K562 (cell line): ENCODE measurements around the gene DENND4C. TPM values are rescaled to one million over a fixed set of nuclear protein-coding genes. Genes with fewer than 3 reads are reported as not detected.
A peak's percentile ranks its signal among the peaks of the same experiment; 100 is the strongest.

ENCODE experiments used
- ATAC-seq: fragments of 200-7000 bp; cut with Tn5 transposase; 3 replicates; pipeline ENCODE4 v1.9.1; 2020; ENCODE audit warnings: moderate library complexity
- BruUV-seq: library from RNA; stranded (reverse); fragments of 400-500 nt; replicated peaks from 2 replicates; lab custom pipeline; 2021; lab: Mats Ljungman, UMichigan
- CTCF ChIA-PET: fragments of 300-600 bp; formaldehyde crosslinking; extraction: SDS; loops from one replicate; lab custom pipeline; 2021; ENCODE audit warnings: low intra/inter-chr PET ratio; lab: Yijun Ruan, JAX
- POLR2A ChIA-PET: fragments of 300-600, 350-650 bp; sonication (Branson Sonifier 250); formaldehyde crosslinking; extraction: SDS; loops from one replicate; lab custom pipeline; 2021; ENCODE audit warnings: antibody characterized with exemption, inconsistent platforms; lab: Yijun Ruan, JAX
- DNase-seq, 4 experiments: peaks; one replicate each; pipeline versions ENCODE4 v3.0.0 to v3.0.0-alpha.2; 2011 to 2018; ENCODE audit warnings: low spot score in 3 of 4, mixed read lengths in 3 of 4; ENCODE audit errors: extremely low read depth in 1 of 4
- FAIRE-seq: peaks from 2 replicates; lab custom pipeline; 2011; peaks lifted over from hg19 to GRCh38; lab: Jason Lieb, UNC
- H2AFZ ChIP-seq: 2 replicates; pipeline ENCODE4 v1.6.0; 2011; ENCODE audit warnings: low read depth, low read length, control low read depth, inconsistent platforms
- H3K27ac ChIP-seq: fragments of 200-600 bp; 3 replicates; pipeline ENCODE4 v1.8.0; 2011; ENCODE audit warnings: low read depth, mild to moderate bottlenecking, control low read depth, inconsistent platforms, low read length, moderate library complexity, mixed read lengths; ENCODE audit errors: extremely low read depth
- H3K27me3 ChIP-seq, 2 experiments: fragments of 300-600 bp in 1 of 2; 2 replicates in 1 of 2; 3 replicates in 1 of 2; pipeline versions ENCODE4 v1.6.0 to v1.8.0; 2011; ENCODE audit warnings: inconsistent platforms in 2 of 2, low read length in 2 of 2, mild to moderate bottlenecking in 1 of 2, mixed read lengths in 1 of 2, moderate library complexity in 1 of 2; ENCODE audit not compliant: control insufficient read depth in 2 of 2, insufficient read depth in 2 of 2
- H3K36me3 ChIP-seq: fragments of 300-600 bp; 3 replicates; pipeline ENCODE4 v1.8.0; 2011; ENCODE audit warnings: mild to moderate bottlenecking, low read length, inconsistent platforms; ENCODE audit not compliant: control insufficient read depth, insufficient read depth
- H3K4me1 ChIP-seq, 2 experiments: fragments of 200-600 bp in 1 of 2; replicated peaks in 1 of 2; 2 replicates in 1 of 2; 3 replicates in 1 of 2; pipeline versions ENCODE4 v1.5.1 to v1.8.0; 2011; ENCODE audit warnings: inconsistent platforms in 2 of 2, low read length in 2 of 2, mild to moderate bottlenecking in 1 of 2, mixed read lengths in 1 of 2, moderate library complexity in 1 of 2; ENCODE audit not compliant: control insufficient read depth in 2 of 2, insufficient read depth in 2 of 2
- H3K4me2 ChIP-seq: 2 replicates; pipeline ENCODE4 v1.6.1; 2011; ENCODE audit warnings: low read length, control low read depth, inconsistent platforms, mixed read lengths; ENCODE audit not compliant: insufficient read depth
- H3K4me3 ChIP-seq: fragments of 200-600 bp; sonication (generic), shearing (Covaris generic); 2 replicates; pipeline ENCODE4 v1.5.1; 2016; ENCODE audit warnings: control low read depth, inconsistent platforms
- H3K79me2 ChIP-seq: fragments of 200-600 bp; 3 replicates; pipeline ENCODE4 v1.8.0; 2011; ENCODE audit warnings: low read length, inconsistent platforms; ENCODE audit not compliant: control insufficient read depth, insufficient read depth
- H3K9ac ChIP-seq, 2 experiments: 2 replicates each; pipeline versions ENCODE4 v1.6.0 to v1.6.1; 2011; ENCODE audit warnings: low read depth in 2 of 2, low read length in 2 of 2, control low read depth in 1 of 2, inconsistent platforms in 1 of 2, mild to moderate bottlenecking in 1 of 2, mixed read lengths in 1 of 2; ENCODE audit not compliant: insufficient read depth in 1 of 2
- H3K9me1 ChIP-seq: one replicate; pipeline ENCODE4 v1.6.0; 2011; ENCODE audit warnings: inconsistent platforms, mild to moderate bottlenecking, low read length, moderate library complexity; ENCODE audit not compliant: control insufficient read depth, insufficient read depth
- H3K9me3 ChIP-seq: replicated peaks from 2 replicates; pipeline ENCODE4 v1.5.1; 2011; ENCODE audit warnings: low read depth, low read length, inconsistent platforms; ENCODE audit not compliant: control insufficient read depth, insufficient read depth
- H4K20me1 ChIP-seq: replicated peaks from 2 replicates; pipeline ENCODE4 v1.6.1; 2011; ENCODE audit warnings: low read length, inconsistent platforms, mixed read lengths; ENCODE audit not compliant: control insufficient read depth, insufficient read depth
- ARID1B ChIP-seq: fragments of 450-650 bp; IDR thresholded peaks from 2 replicates; pipeline ENCODE4 v1.6.1; 2016; ENCODE audit warnings: antibody characterized with exemption, mild to moderate bottlenecking, inconsistent platforms
- BRF1 ChIP-seq: IDR thresholded peaks from 3 replicates; pipeline ENCODE4 v1.6.1; 2011; ENCODE audit warnings: borderline replicate concordance, mild to moderate bottlenecking; ENCODE audit not compliant: insufficient read length; ENCODE audit errors: extremely low read depth
- ELF2 ChIP-seq: fragments of 250-450 bp; sonication (Bioruptor Pico); IDR thresholded peaks from 2 replicates; pipeline ENCODE4 v1.5.0; 2021; ENCODE audit warnings: mild to moderate bottlenecking
- ETV5 ChIP-seq: sonication (generic); formaldehyde crosslinking; IDR thresholded peaks from 2 replicates; pipeline ENCODE4 v1.4.0; 2020; ENCODE audit warnings: low read depth, mild to moderate bottlenecking, missing genetic modification reagents
- SAP30 ChIP-seq: fragments of 200-600 bp; sonication (generic); IDR thresholded peaks from 2 replicates; pipeline ENCODE4 v1.6.1; 2012; ENCODE audit warnings: borderline replicate concordance, low read depth, mild to moderate bottlenecking, moderate library complexity, low read length, control low read depth, inconsistent platforms; ENCODE audit not compliant: insufficient read depth, poor library complexity, severe bottlenecking
- SRF ChIP-seq, 2 experiments: fragments of 250-450, 450-650 bp in 1 of 2; sonication (Bioruptor Pico) in 1 of 2; sonication (generic) in 1 of 2; formaldehyde crosslinking; IDR thresholded peaks; 2 replicates each; pipeline versions ENCODE4 v1.5.0 to v1.5.1; 2020 to 2022; ENCODE audit warnings: mild to moderate bottlenecking in 1 of 2, missing genetic modification reagents in 1 of 2
- XRCC4 ChIP-seq: IDR thresholded peaks from one replicate; pipeline ENCODE4 v1.6.1; 2011; ENCODE audit not compliant: insufficient read depth, insufficient read length; ENCODE audit errors: extremely low read depth
- ZBTB1 ChIP-seq: sonication (generic); formaldehyde crosslinking; IDR thresholded peaks from 2 replicates; pipeline ENCODE4 v1.8.1; 2023; ENCODE audit warnings: missing genetic modification reagents, low read depth, mild to moderate bottlenecking, borderline replicate concordance
- ZBTB11 ChIP-seq, 3 experiments: fragments of 200-800 bp in 1 of 3; fragments of 250-450 bp in 1 of 3; fragments of 450-650 bp in 1 of 3; sonication (Bioruptor Pico) in 1 of 3; sonication (Bioruptor generic) in 1 of 3; formaldehyde crosslinking in 1 of 3; IDR thresholded peaks; 2 replicates each; pipeline versions ENCODE4 v1.6.1 to v1.8.0; 2016 to 2022; ENCODE audit warnings: mild to moderate bottlenecking in 2 of 3, missing genetic modification characterization in 2 of 3, missing compliant biosample characterization in 1 of 3, moderate library complexity in 1 of 3
- ZBTB7A ChIP-seq: IDR thresholded peaks from 2 replicates; pipeline ENCODE4 v1.6.1; 2011; ENCODE audit warnings: low read depth, mild to moderate bottlenecking, low read length, moderate library complexity, borderline replicate concordance; ENCODE audit not compliant: control insufficient read depth
- ZNF408 ChIP-seq: fragments of 250-450 bp; sonication (Bioruptor Pico); IDR thresholded peaks from 2 replicates; pipeline ENCODE4 v1.4.0; 2020; ENCODE audit warnings: low read depth, mild to moderate bottlenecking, moderate library complexity
- ZNF561 ChIP-seq: fragments of 450-650 bp; formaldehyde crosslinking; conservative IDR thresholded peaks from 2 replicates; pipeline ENCODE4 v1.4.0; 2020; ENCODE audit warnings: mild to moderate bottlenecking, moderate library complexity
- ZNF655 ChIP-seq: fragments of 250-450 bp; sonication (Bioruptor Pico); IDR thresholded peaks from 2 replicates; pipeline ENCODE4 v1.5.0; 2021
- WGBS: fragments of 100-300 bp; shearing (Covaris generic); methylation state at CpG from one replicate; pipeline ENCODE4 v1.1.6; 2016; ENCODE audit warnings: low coverage, mixed read lengths; ENCODE audit not compliant: insufficient coverage; ENCODE audit errors: missing lambda C conversion rate; 5-methylcytosine and 5-hydroxymethylcytosine counted together
- in situ Hi-C: fragments of 300-500 bp; cut with MboI; formaldehyde crosslinking; loops from 4 replicates; pipeline ENCODE4 v1.15.0; 2018; ENCODE audit warnings: inconsistent platforms, mixed read lengths
- intact Hi-C: fragments of 100-400 bp; cut with micrococcal nuclease; formaldehyde crosslinking; loops from 2 replicates; pipeline ENCODE4 v1.14.2; 2022
- polyA plus RNA-seq, 8 experiments: library from polyadenylated mRNA; depleted of rRNA in 4 of 8; stranded (reverse) in 5 of 8; unstranded in 3 of 8; fragments of >200 nt; fragmentation: Nextera tagmentation in 2 of 8; fragmentation: Illumina TruSeq in 1 of 8; extraction: Ambion mirVana in 2 of 8; extraction: Trizol in 1 of 8; gene quantifications; 2 replicates each; pipeline versions ENCODE4 v1.2.1 to v1.2.3, GENCODE V29; 2011 to 2014; ENCODE audit warnings: inconsistent platforms in 1 of 8, missing spikeins in 1 of 8
- total RNA-seq, 7 experiments: library from RNA; depleted of rRNA in 6 of 7; stranded (reverse); fragments of >200 nt in 6 of 7; fragmentation: Illumina TruSeq in 2 of 7; extraction: Trizol in 2 of 7; gene quantifications; 2 replicates each; pipeline versions ENCODE4 v1.2.1 to v1.2.3, GENCODE V29; 2011 to 2021; ENCODE audit warnings: low replicate concordance in 1 of 7
- TF ChIP-seq, protein P1 (sequence below): sonication (generic); IDR thresholded peaks from 2 replicates; pipeline ENCODE4 v1.6.1; 2016

Gene DENND4C
- total and polyA plus RNA-seq, 9 of the 15 experiments (the other 6 are each of a cell fraction or from before 2014, with no cell fraction given), result 4.8 to 31.8 (median 13.9) TPM

DNA sequence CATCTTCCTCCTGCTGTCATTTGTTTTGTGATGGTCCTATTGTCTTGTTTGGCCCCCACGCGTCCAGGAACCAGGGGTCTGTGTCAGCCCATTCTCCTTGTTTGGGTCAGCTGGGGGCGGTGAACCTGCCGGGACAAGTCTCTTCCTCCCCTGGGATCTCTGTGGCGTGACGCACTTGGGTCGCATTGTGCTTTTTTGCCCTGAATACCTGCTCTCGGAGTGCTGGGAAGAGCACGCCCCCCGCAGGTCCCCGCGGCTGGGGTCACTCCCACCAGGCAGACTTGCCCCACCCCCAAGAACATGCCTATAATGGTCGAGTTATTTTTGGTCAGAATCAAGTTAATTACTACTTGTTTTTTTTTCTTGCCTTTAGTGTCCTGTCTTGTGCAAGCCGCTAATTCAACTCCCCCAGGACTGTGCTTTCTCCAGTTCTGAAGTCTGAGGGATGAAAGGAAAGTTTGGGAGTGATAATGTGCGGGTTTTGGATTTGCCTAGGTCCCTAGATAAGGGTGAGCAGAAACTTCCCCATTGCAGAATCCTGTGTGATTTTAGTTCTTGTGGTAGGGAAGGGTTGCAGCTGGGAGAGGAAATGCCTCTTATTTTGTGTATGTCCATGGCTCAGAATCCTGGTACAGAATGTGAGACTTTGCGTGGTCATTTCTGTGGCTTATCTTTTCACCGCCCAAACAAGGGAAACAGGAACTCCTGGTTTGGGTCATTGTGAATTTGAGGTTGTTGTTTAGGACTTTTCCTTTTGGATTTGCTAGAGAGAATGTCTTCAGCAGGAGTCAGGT lies 179.1 kb downstream of the DENND4C start:
- intact Hi-C loops, result loop anchor here (2.0 kb wide), 1 partner anchor 29 kb away; the partner anchor contains the start of gene RPS6
- peak; percentile 60 for ATAC-seq
- no peak for TF ChIP-seq ZBTB11 (CRISPR knock-in tag; IDR thresholded peaks at IDR 0.05)
- no peak for TF ChIP-seq ELF2 (CRISPR knock-in tag)
- TF ChIP-seq XRCC4, result no peak
- TF ChIP-seq, protein P1, sequence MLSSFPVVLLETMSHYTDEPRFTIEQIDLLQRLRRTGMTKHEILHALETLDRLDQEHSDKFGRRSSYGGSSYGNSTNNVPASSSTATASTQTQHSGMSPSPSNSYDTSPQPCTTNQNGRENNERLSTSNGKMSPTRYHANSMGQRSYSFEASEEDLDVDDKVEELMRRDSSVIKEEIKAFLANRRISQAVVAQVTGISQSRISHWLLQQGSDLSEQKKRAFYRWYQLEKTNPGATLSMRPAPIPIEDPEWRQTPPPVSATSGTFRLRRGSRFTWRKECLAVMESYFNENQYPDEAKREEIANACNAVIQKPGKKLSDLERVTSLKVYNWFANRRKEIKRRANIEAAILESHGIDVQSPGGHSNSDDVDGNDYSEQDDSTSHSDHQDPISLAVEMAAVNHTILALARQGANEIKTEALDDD, result no peak
- TF ChIP-seq BRF1, result no peak
- no peak for TF ChIP-seq ETV5 (CRISPR knock-in tag)
- no peak for TF ChIP-seq ZNF561 (CRISPR knock-in tag)
- no peak for TF ChIP-seq ZNF408 (CRISPR knock-in tag)
- peak; percentile 15 for TF ChIP-seq SAP30
- TF ChIP-seq ZBTB7A, result peak; percentile 55; the same call in 1 of the 2 replicates
- TF ChIP-seq ARID1B, result 0 out of 2 replicates have a peak, but pooled peaks have one; percentile 7
- TF ChIP-seq ZBTB1 (CRISPR knock-in tag), result no peak
- TF ChIP-seq SRF (CRISPR knock-in tag; IDR thresholded peaks at IDR 0.05), result peak in 1 of 2 experiments; percentile 59; a peak in 1 of 4 replicates
- no peak for TF ChIP-seq ZNF655 (CRISPR knock-in tag)

More for the DNA sequence above, 179.1 kb downstream of the DENND4C start:
- H3K27ac ChIP-seq, result peak overlapping the region; percentile 66
- no peaks in the 10 kb centered on the region for H3K27me3 ChIP-seq
- in situ Hi-C loops, result no loop called here
- H3K9me1 ChIP-seq, result no peaks in the 10 kb centered on the region
- POLR2A ChIA-PET, result interaction anchor here (0.8 to 1.0 kb wide), 2 partner anchors 12 to 30 kb away, joined by 5 read pairs; partner anchors contain the start of gene RPS6
- peaks cover 24% of the 10 kb centered on the region; the same call in 2 of the 3 replicates for H3K79me2 ChIP-seq
- H4K20me1 ChIP-seq, result no peaks in the 10 kb centered on the region
- peak; percentile 47 to 52 (median 50) for DNase-seq
- WGBS, result 0% methylated on average over 12 of the region's 17 CpGs
- CTCF ChIA-PET, result no interaction called here
- peak overlapping the region; percentile 83 for H3K4me2 ChIP-seq
- H3K9ac ChIP-seq, result peak overlapping the region; percentile 54 to 95
- peak overlapping the region; percentile 78 for H2AFZ ChIP-seq
- BruUV-seq, result no TSS peak
- H3K4me1 ChIP-seq, result peaks cover 21 to 26% of the 10 kb centered on the region in 2 experiments
- no peaks in the 10 kb centered on the region for H3K9me3 ChIP-seq
- H3K36me3 ChIP-seq, result no peaks in the 10 kb centered on the region; the same call in 2 of the 3 replicates
- peak; percentile 80 for FAIRE-seq
- peak overlapping the region; percentile 49 for H3K4me3 ChIP-seq
